NCI-H187 treated with DMSO at 0.1 percent for 48 hours (cell line): ENCODE results near the gene USP25.

ENCODE experiments used
- DNase-seq: peaks from one replicate; lab custom pipeline; 2025; lab: John Stamatoyannopoulos, UW

USP25 gene

GRCh38 chr21:15857740-15858139, 128.0 kb downstream of the USP25 start:
- no peak for DNase-seq

GRCh38 chr21:15860541-15860940, 130.8 kb downstream of the USP25 start:
- DNase-seq, result no peak

- DNase-seq, result no peak
These were observed 139.2 kb downstream of the USP25 start for GRCh38 chr21:15868940-15869339.

DNA sequence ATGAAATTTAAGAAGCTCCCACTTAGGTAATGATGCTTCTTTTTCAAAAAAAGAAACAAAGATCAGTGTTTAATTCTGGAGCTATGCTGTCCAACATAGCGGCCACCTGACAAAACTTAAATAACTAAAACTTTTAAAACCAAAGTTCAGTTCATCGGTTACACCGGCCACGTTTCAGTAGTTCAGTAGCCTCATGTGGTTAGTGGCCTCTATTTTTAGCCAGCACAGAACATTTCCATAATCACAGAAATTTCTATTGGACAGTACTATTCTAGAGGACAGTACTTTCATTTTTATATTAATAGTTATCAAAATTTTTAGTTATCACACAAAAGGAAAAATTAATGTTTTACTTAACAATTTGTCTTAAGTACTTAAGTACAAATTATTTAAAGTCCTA, 141.0 kb downstream of the USP25 start:
- no peak for DNase-seq

GRCh38 chr21:15872236-15872635, 142.5 kb downstream of the USP25 start:
- DNase-seq, result no peak

DNA sequence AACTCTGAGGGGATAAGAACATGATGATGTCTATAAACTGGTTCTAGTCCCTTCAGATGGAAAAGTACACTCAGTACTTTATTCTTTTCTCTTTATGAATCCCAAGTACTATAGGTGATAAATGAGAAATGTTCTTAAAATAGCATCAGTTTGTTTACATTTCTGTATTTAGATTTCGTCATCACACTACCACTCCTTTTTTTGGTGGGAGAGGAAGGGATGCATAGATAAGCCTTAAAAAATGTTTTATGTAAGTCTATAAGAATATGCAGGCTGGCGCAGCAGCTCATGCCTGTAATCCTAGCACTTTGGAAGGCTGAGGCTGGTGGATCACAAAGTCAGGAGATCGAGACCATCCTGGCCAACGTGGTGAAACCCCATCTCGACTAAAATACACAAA, 144.8 kb downstream of the USP25 start:
- no peak for DNase-seq

DNA sequence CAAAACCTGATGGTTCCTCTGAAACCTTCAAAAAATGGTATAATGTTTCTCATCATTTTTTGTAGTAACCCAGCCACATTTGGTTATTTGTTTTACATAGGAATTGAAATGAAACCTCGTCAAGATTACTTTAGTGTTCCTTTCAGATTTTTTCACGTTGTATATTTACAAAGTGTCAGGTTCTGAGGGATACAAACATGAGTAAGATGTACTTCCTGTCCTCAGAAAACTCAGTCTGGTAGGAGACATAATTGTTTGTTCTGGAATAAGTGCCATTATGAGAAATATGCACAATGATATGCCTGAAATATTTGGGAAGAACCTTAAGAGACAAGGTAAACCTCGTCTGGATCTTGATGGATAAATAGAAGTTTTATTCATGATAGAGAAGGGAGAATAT, 145.5 kb downstream of the USP25 start:
- DNase-seq, result no peak

DNA sequence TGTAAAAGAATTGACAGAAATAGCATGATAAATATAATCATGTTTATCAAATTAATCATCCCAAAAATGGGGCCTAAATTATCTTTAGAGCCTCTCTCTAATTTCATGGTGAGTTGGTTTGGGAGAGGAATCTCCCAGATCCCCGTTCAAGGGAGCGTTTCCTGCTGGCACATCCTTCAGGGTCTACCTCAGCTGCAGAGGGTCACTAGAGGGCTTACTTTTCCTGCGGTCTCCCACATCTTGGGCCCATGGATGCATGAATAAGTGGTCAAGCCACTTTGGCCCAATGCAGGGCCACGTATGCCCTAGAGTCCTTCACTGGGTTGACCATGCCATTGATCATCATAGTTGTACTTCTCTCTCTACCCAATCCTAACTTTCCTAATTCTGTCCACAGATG, 164.1 kb downstream of the USP25 start:
- DNase-seq, result no peak

GRCh38 chr21:15894596-15894995, 164.8 kb downstream of the USP25 start:
- DNase-seq, result no peak

- DNase-seq, result no peak
These were observed 165.6 kb downstream of the USP25 start for GRCh38 chr21:15895142-15896106.

DNA sequence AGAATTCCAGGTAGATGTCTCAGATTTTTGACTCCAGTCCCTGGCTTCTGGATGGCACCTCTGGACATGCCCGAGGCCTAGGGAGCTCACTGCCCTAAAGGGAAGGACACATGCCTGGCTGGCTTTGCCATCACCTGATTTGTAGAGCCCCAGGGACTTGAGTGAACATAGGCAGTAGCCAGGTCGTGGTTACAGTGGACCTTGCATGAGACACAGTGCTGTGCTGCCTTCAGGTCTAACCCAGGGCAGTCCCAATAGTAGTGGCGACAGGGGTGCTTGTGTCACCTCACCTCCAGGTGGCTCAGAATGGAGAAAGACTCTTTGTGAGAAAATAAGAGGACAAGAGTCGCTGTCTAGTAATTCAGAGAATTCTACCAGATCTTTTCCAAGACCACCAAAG, 166.7 kb downstream of the USP25 start:
- no peak for DNase-seq

DNA sequence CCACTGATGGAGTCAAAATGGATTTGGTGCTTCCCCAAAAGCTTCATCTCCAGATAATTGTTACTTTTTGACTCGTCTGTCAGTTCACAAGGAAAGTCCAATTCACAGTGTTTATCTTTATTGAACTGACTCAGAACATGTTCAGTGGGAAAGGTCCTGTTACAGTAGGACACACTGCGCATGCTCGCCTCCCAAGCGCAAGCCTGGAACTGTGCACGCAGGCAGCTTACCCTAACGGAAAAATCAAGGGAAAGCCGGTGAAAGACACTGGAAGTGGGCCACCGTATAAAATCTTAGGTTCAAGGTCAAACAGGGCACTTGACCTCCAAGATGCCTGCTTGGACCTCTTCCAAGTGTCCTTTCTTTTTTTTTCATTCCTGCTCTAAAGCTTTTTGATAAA, 174.6 kb downstream of the USP25 start:
- DNase-seq, result no peak

DNA sequence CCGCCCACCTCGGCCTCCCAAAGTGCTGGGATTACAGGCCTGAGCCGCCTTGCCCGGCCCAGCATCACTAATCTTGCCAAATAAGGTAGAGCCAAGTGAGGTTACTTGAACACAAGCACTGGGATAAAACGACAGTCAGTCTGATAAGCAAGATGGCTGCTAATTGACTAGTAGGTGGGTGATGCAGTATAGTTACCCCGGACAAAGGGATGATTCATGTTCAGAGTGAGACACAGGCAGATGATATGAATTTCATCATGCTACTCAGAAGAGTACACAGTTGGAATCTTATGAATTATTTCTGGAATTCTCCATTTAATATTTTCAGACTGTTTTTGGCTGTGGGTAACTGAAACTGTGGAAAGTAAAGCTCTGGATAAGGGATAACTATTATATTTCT, 178.4 kb downstream of the USP25 start:
- no peak for DNase-seq

GRCh38 chr21:15928196-15928595, 198.4 kb downstream of the USP25 start:
- no peak for DNase-seq

- DNase-seq, result no peak
These were observed 199.1 kb downstream of the USP25 start for GRCh38 chr21:15928686-15929425.

DNA sequence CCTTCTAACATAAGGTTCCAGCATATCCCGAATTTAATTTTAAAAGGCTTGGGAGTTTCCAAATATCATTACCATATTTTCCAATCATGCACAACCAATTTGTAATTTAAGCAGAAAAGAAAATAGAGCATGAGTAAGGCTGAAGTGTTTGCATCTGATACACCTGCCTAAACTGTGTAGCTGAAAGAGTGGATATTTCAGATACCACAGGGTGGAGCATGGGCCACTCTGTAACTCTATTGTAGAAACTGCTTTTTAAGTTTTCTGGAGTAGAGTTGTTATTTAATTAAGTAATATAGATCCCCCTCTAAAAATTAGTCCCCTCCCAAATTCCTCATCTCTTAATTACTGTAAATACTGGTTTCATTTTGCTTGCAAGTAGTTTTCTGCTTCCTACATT, 199.8 kb downstream of the USP25 start:
- no peak for DNase-seq
